ENCODE results near the gene WDR75. TPM values are rescaled to one million over a fixed set of nuclear protein-coding genes. Genes with fewer than 3 reads are reported as not detected.

The WDR75 gene
- total and polyA plus RNA-seq, 2 of the 4 experiments (the other 2 are of a cell fraction), result 21.7 to 52.2 TPM

- peak; percentile 71 for ATAC-seq (ENCODE audit: low read depth)
- Histone ChIP-seq H4K91ac (ENCODE audit: insufficient read depth, low read depth, low read length) (peak overlapping the region; percentile 80), H2BK120ac (ENCODE audit: low read depth, low read length) (peak overlapping the region; percentile 95), H3K36me3 (ENCODE audit: control insufficient read depth, insufficient read depth, low read length) (no peaks in the 10 kb centered on the region), H3K9me1 (ENCODE audit: insufficient read depth, low read length) (no peaks in the 10 kb centered on the region), H3K27me3 (ENCODE audit: control insufficient read depth, insufficient read depth, low read length) (no peaks in the 10 kb centered on the region), H2AFZ (replicated peaks; ENCODE audit: low read length, poor library complexity) (no peak overlapping the region), H4K5ac (ENCODE audit: low read depth, low read length) (peak overlapping the region; percentile 99), H3K23ac (ENCODE audit: low read depth, low read length) (peak overlapping the region; percentile 77), H3K4me2 (ENCODE audit: low read depth, low read length) (peak overlapping the region; percentile 98), H3K18ac (ENCODE audit: low read depth, low read length) (peak overlapping the region; percentile 100), H3K4me3 (ENCODE audit: insufficient read depth, low read depth, low read length) (peak overlapping the region; percentile 26; the same call in 1 of the 2 replicates), H3K14ac (replicated peaks; ENCODE audit: low read depth, low read length) (peak overlapping the region; percentile 78), H3K9me3 (ENCODE audit: control insufficient read depth, insufficient read depth, low read length) (no peaks in the 10 kb centered on the region), H2BK5ac (ENCODE audit: low read depth, low read length, poor library complexity, severe bottlenecking) (peak overlapping the region; percentile 97), H3K79me1 (ENCODE audit: low read depth in 1 of 2, low read length in 2 of 2) (peaks cover 0 to 6% of the 10 kb centered on the region in 2 experiments; a peak in 1 of 4 replicates), H3K4me1 (ENCODE audit: control insufficient read depth, insufficient read depth, low read length) (peaks cover 10% of the 10 kb centered on the region), H2AK5ac (ENCODE audit: low read depth, low read length) (peak overlapping the region; percentile 40; the same call in 1 of the 2 replicates), H4K20me1 (ENCODE audit: insufficient read depth, low read length) (no peaks in the 10 kb centered on the region), H2BK15ac (ENCODE audit: low read depth, low read length) (peak overlapping the region; percentile 72), H2BK20ac (ENCODE audit: low read depth, low read length) (peak overlapping the region; percentile 95), H3K4ac (ENCODE audit: low read depth, low read length) (peak overlapping the region; percentile 69; the same call in 1 of the 2 replicates), H3K56ac (ENCODE audit: extremely low read depth, insufficient read depth, low read length) (peak overlapping the region; percentile 98), H3K27ac (ENCODE audit: insufficient read depth, low read length) (peak overlapping the region; percentile 97), H2AK9ac (replicated peaks; ENCODE audit: low read depth, low read length, poor library complexity) (no peak overlapping the region), H4K8ac (ENCODE audit: low read depth in 2 of 2, low read length in 2 of 2) (peak overlapping the region; percentile 85 to 87), H3K9ac (ENCODE audit: low read depth, low read length) (peak overlapping the region; percentile 91)
- ChIA-PET CTCF (interaction anchor here (1.0 kb wide), 1 partner anchor 13 kb away, joined by 3 read pairs; no protein-coding TSS in a partner anchor), POLR2A (ENCODE audit: unreplicated experiment) (interaction anchor here (0.6 to 0.8 kb wide), 5 partner anchors 12 to 241 kb away, joined by 3 to 5 read pairs (median 4); partner anchors contain the start of gene COL5A2)
- in situ Hi-C loops (cut with MboI; ENCODE audit: low sequenced_read_pairs), result loop anchor here (10.0 to 25.0 kb wide), 2 partner anchors 113 to 1095 kb away; no protein-coding TSS in a partner anchor
- intact Hi-C loops (cut with micrococcal nuclease), result loop anchor here (1.0 kb wide), 2 partner anchors 38 to 60 kb away; no protein-coding TSS in a partner anchor
- TF ChIP-seq MAZ (IDR thresholded peaks at IDR 0.05; ENCODE audit: borderline replicate concordance, low read depth, low read length) (no peak), RAD21 (IDR thresholded peaks at IDR 0.05; ENCODE audit: low read length) (no peak), MXI1 (IDR thresholded peaks at IDR 0.05; ENCODE audit: borderline replicate concordance, low read depth, low read length) (no peak), SMC3 (IDR thresholded peaks at IDR 0.05; ENCODE audit: low read depth, low read length) (peak; percentile 17; the same call in 1 of the 2 replicates), NFE2L2 (IDR thresholded peaks at IDR 0.05; ENCODE audit: low read depth, low read length) (no peak), USF2 (IDR thresholded peaks at IDR 0.05; ENCODE audit: low read depth, low read length) (no peak), CHD1 (IDR thresholded peaks at IDR 0.05; ENCODE audit: low read depth, low read length) (no peak), RCOR1 (IDR thresholded peaks at IDR 0.05; ENCODE audit: insufficient replicate concordance, low read length) (peak; percentile 32), POLR2A (IDR thresholded peaks at IDR 0.05; ENCODE audit: low read depth, low read length) (no peak), ELK1 (IDR thresholded peaks at IDR 0.05; ENCODE audit: borderline replicate concordance, low read depth, low read length) (no peak), MAFK (IDR thresholded peaks at IDR 0.05; ENCODE audit: low read depth, low read length) (peak; percentile 34; the same call in 1 of the 2 replicates)
- no CpG with 5 or more reads among the region's 4 CpGs for WGBS, 2 experiments (ENCODE audit: extremely low coverage in 2 of 2, insufficient read length in 1 of 2)
- BruUV-seq (replicated peaks), result no TSS peak
- peak; percentile 87 for DNase-seq
- dilution Hi-C loops (cut with HindIII; ENCODE audit: low sequenced_read_pairs, unreplicated experiment), result no loop called here
These were observed 33.7 kb upstream of the WDR75 start for GRCh38 chr2:189407281-189408209.

Measured in IMR-90 (cell line).